AG09309 (cell line): Measurements from ENCODE around the gene CAMK1.

Experiments
- DNase-seq: peaks from one replicate; pipeline ENCODE4 v3.0.0-alpha.2; 2010; ENCODE audit warnings: low read depth
- H3K4me3 ChIP-seq: 2 replicates; pipeline ENCODE4 v1.5.1; 2011; ENCODE audit warnings: mild to moderate bottlenecking, low read depth, low read length, moderate library complexity; ENCODE audit not compliant: control insufficient read depth
- TF ChIP-seq, protein P1 (sequence below): IDR thresholded peaks from 2 replicates; pipeline ENCODE4 v1.5.1; 2011; ENCODE audit warnings: mild to moderate bottlenecking, low read depth, low read length, inconsistent platforms; ENCODE audit not compliant: insufficient read depth, control insufficient read depth; ENCODE audit errors: missing control alignments

Gene CAMK1

DNA sequence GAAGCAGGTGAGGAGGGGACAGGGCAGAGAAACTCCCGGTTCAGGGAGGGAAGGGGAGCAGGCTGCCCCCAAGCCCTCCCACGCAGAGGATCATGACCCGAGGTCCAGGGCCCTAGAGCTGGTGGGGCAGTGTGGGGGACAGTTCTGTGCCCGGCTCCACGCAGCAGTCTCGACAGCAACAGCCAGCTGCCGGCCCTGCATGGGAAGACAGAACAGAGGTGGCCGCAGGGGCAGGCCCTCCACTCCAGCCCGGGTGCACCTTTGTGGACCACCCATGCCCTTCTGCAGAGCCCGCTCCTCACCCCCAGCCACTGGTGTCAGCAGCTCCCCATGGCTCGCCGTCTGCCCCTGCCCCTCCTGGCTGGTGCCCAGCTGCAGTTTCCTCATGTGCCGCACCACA lies 12.3 kb downstream of the CAMK1 start:
- H3K4me3 ChIP-seq: no peak overlapping the region
- TF ChIP-seq, protein P1, sequence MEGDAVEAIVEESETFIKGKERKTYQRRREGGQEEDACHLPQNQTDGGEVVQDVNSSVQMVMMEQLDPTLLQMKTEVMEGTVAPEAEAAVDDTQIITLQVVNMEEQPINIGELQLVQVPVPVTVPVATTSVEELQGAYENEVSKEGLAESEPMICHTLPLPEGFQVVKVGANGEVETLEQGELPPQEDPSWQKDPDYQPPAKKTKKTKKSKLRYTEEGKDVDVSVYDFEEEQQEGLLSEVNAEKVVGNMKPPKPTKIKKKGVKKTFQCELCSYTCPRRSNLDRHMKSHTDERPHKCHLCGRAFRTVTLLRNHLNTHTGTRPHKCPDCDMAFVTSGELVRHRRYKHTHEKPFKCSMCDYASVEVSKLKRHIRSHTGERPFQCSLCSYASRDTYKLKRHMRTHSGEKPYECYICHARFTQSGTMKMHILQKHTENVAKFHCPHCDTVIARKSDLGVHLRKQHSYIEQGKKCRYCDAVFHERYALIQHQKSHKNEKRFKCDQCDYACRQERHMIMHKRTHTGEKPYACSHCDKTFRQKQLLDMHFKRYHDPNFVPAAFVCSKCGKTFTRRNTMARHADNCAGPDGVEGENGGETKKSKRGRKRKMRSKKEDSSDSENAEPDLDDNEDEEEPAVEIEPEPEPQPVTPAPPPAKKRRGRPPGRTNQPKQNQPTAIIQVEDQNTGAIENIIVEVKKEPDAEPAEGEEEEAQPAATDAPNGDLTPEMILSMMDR: no peak
- DNase-seq: no peak

DNA sequence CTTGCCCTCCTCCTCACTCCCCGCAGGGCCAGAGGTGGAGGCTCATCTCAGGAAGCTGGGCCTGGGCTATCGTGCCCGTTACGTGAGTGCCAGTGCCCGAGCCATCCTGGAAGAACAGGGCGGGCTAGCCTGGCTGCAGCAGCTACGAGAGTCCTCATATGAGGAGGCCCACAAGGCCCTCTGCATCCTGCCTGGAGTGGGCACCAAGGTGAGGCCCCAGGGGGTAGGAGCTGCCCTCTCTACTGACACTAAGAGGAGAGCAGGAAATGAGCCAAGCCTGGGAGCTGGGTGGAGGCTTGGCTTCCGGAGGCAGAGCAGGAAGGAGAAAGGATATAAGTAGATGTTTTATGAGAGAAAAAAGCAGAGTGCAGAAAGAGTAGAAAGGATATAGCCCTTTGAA lies 15.1 kb downstream of the CAMK1 start:
- no peak for DNase-seq
- TF ChIP-seq, protein P1: no peak
- H3K4me3 ChIP-seq: no peak overlapping the region

DNA sequence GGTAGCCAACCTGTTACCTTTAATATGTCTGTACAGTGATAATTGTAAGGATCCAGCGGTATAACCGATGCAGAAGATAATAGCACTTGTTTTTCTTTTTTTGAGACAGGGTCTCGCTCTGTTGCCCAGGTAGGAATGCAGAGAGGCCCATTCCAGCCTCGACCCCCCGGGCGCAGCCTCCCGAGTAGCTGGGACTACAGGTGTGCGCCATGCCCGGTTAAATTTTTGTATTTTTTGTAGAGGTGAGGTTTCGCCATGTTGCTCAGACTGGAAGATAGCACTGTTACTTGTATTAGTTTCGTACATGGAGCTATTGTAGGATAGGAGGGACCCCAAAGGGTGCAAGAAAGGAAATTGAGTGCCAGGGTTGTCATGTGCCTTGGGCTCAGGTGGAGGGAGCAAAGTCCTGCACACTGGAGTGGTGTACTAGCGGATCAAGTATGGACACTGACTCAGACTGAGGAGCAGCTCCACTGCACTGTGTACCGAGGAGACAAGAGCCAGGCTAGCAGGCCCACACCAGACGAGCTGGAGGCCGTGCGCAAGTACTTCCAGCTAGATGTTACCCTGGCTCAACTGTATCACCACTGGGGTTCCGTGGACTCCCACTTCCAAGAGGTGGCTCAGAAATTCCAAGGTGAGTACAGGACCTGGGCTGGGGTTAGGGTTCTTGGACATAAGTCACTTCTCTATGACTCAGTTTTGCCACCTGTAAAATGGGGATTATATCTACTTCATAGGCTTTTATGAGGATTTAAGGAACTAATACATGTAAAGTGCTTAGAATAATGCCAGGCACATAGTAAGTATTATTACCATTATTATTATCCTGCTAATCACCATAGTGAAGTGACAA lies 19.0 kb downstream of the CAMK1 start:
- H3K4me3 ChIP-seq: peak overlapping the region; percentile 82
- no peak for DNase-seq
- TF ChIP-seq, protein P1: no peak

DNA sequence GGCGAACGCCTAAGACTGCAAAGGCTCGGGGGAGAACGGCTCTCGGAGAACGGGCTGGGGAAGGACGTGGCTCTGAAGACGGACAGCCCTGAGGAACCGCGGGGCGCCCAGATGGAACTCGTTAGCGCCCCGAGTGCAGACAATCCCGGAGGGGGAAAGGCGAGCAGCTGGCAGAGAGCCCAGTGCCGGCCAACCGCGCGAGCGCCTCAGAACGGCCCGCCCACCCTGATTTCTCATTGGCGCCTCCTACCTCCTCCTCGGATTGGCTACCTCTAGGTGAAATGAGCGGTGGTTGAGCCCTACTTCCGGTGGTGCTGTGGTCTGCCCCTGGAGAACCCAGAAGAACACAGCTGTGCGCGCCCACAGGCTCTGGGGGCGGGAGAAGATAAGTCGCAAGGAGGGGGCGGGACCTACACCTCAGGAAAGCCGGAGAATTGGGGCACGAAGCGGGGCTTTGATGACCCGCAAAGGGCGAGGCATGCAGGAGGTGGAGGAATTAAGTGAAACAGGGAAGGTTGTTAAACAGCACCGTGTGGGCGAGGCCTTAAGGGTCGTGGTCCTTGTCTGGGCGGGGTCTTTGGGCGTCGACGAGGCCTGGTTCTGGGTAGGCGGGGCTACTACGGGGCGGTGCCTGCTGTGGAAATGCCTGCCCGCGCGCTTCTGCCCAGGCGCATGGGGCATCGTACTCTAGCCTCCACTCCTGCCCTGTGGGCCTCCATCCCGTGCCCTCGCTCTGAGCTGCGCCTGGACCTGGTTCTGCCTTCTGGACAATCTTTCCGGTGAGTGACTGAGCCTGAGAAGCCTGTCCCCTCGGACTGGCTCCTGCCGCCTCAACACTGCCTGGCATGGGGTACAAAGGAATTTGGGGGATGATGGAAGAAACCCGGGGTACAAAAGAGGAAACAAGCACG lies 19.8 kb downstream of the CAMK1 start, which contains the start of gene OGG1:
Gene OGG1, plus strand, starts transcription at position 308 of the 911 bp plus-strand sequence. Its CDS starts 335 bp downstream, at position 643.
- DNase-seq: peak; percentile 95
- TF ChIP-seq, protein P1: no peak
- peak within 1 kb of the TSS; percentile 82 for H3K4me3 ChIP-seq

DNA sequence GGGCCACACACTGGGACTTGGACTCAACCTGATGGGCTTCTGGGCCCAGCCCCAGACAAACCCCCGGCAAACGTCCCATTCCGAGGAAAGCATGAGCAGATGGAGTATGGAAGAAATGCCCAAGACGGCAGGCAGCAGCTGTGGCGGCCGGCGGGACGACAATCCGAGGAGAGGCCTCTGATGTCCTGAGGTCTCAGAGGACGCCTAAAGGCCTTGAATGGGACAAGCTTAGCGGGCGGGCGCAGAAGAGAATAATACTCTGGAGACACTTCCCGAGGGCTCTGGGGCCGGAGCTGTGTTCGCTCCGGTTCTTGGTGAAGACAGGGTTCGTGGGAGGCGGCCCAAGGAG lies 20.5 kb downstream of the CAMK1 start:
- DNase-seq: no peak
- TF ChIP-seq, protein P1: no peak

DNA sequence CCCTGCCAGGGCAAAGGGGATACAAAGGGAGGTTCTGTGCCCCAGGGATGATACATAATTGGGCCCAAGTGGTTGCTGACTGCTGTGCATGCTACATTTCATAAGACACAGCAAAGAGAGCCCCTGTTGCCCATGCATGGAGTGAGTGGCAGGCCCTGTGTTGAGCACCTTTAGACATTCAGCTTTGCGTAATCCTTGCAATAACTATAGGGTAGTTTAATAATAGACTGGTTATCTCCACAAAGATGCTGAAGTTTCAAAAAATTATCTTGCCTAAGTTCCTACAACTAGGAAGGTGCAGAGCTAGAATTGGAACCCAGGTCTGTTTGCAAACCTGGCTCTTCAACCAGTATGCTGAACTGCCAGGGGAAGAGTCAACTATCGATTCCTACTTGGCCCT lies 21.7 kb downstream of the CAMK1 start:
- H3K4me3 ChIP-seq: no peak overlapping the region
- no peak for DNase-seq
- TF ChIP-seq, protein P1: no peak

More for the DNA sequence above, 20.5 kb downstream of the CAMK1 start:
- H3K4me3 ChIP-seq: peak overlapping the region; percentile 45
